ENCODE results near the gene CLINT1.

GRCh38 chr5:157842185-157842584 lies 16.8 kb downstream of the CLINT1 start:
- TF ChIP-seq, protein P1, sequence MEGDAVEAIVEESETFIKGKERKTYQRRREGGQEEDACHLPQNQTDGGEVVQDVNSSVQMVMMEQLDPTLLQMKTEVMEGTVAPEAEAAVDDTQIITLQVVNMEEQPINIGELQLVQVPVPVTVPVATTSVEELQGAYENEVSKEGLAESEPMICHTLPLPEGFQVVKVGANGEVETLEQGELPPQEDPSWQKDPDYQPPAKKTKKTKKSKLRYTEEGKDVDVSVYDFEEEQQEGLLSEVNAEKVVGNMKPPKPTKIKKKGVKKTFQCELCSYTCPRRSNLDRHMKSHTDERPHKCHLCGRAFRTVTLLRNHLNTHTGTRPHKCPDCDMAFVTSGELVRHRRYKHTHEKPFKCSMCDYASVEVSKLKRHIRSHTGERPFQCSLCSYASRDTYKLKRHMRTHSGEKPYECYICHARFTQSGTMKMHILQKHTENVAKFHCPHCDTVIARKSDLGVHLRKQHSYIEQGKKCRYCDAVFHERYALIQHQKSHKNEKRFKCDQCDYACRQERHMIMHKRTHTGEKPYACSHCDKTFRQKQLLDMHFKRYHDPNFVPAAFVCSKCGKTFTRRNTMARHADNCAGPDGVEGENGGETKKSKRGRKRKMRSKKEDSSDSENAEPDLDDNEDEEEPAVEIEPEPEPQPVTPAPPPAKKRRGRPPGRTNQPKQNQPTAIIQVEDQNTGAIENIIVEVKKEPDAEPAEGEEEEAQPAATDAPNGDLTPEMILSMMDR (IDR thresholded peaks at IDR 0.05) = no peak
- TF ChIP-seq POLR2A (IDR thresholded peaks at IDR 0.05) (no peak), EP300 (IDR thresholded peaks at IDR 0.05) (no peak)

Measured in suprapubic skin (tissue), 3 donors.